Inflammatory macrophage treated with lipopolysaccharide for 1 hour (primary cell): ENCODE measurements around the gene KLHL15.
"Not testable (repeated sequence)": the region's sequence is repeated elsewhere in the genome, so short reads cannot be mapped to it uniquely, and the experiment has no call there.

ENCODE experiments used
- DNase-seq, 2 donors: peaks; one replicate each; pipeline ENCODE4 v3.0.0-alpha.2; 2020 to 2022

KLHL15 gene

DNA sequence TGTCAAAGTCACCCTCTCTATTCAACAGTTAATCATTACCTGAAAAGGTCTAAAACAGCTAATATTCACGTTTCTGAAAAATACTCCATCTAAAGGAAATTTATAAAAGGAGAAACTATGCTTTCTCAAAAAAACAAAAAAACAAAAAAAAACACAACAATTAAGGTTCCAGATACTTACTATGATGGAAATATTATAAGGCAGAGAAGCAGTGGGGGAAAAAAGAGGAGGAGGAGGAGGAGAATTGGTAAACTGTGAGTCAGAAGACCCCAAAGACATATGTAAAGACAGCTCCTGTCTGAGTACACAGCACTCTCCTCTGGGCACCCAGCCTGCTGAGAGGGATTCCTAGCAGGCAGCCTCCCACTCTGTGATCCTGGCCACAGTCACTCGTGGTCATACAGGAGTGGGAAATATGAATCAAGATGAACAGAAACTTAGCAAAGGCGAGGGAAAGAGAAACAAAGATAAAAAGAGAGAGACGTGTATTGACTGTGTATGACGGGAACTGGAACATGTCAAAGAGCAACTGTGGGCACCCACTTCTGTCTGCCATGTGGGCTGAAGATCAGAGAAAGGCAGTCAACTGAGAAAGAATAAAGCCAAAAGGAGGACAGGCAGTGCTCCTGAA is 12.5 kb downstream of the KLHL15 start:
- no peak for DNase-seq

DNA sequence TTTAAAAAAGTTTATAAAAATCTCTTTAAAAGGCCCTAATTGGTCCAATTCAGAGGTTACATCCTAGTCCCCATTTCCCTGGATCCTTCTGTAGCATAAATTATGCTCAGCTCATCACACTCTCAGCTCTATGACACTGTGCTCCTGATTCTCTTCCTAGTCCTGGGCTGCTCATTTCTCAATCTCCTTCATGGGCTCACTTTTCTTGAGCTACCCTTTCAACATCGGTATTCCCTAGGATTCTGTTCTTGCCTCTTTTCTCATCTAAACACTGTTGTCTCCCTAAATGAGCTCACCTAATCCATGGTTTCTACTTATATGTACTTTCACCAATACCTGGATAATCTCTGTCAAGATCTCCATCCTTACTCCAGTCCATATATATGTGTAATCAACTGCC is 14.7 kb downstream of the KLHL15 start:
- DNase-seq = no peak

DNA sequence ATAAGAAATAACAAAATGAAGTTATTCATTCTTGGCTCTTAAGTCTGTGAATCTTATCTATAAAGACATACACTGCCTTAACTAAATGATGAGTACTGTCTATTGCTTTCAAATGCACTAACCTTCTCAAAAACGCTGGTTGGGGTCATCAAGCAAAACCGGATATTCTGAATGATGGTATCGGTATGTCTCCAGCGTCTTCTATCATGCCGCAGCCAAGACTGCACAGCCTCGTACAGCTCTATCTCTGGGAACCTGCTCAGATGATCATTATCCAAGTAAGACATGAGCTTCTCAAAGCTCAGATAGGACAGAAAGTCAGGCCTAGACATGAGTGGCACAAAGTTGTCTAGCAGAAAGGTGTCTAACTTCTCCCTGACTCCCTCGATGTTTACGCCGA is 21.1 kb downstream of the KLHL15 start:
- no peak for DNase-seq

DNA sequence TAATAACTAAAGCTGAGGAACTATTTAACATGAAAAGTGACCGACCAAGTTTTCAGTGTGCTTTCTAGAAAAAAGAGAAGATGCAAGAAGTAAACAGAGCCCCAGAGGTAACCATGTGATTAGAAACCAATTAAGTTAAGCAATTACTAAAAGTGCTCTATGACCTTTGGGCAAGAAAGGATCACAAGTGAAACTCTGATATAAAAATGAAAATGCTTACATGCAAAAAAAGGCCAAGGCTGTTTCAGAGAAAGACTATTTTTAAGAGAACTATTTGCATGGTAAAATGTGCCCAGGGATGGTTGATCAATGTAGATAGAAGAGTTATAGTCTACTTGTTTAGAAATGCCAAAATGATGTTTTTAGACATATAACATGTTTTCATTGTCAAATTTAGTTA is 22.0 kb downstream of the KLHL15 start:
- DNase-seq = no peak

DNA sequence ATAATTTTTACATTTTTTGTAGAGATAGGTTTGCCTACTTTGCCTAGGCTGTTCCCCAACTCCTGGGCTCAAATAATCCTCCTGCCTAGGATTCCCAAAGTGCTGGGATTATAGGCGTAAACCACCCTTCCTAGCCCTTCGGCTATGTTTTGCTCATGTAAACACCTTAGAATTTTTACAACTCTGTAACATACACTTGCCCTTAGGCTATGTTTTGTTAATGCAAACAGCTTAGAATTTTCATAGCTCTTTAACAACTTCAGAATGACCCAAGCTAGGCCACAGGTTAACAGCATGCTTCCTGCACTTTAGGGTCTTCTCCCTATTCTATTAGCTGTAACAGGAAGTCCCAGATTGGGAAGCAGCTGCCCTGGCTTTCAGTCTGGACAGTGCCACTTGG is 24.2 kb downstream of the KLHL15 start:
- no peak for DNase-seq

DNA sequence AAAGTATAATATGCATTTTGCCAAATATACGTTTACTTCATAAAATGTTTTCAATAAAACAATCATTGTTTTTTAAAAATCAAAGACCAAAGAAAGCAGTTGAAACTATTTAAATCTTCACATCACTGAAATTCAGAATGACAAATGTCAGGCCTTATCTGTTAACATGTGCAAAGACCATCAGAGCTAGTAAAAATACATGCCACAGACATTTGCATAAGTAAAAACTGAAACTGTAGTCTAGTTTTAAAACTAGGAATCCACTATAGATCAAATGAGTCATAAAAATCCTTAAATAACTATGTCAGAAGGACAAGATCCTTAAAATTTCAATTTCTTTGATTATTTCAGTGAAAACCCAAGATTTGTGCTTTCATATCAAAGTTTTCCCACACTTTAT is 24.8 kb downstream of the KLHL15 start:
- no peak for DNase-seq

DNA sequence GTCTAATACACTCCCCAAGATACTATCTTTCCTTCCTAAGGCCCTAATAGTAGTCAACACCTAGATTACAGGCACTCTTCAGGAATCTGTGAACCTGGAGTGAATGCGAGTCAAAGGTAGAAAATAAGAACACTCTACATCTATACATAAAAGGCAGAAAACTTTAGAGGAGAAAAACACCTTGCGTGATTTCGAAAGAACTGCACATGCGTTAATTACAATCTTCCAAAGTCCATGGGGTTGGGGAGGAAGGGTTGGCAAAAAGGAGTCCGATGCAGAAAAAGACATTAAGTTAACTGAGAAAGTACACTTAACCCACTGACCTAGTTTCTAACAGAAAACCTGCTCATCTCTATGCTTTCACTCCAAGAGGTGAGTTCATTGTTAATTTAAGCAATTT is 27.3 kb downstream of the KLHL15 start:
- no peak for DNase-seq

DNA sequence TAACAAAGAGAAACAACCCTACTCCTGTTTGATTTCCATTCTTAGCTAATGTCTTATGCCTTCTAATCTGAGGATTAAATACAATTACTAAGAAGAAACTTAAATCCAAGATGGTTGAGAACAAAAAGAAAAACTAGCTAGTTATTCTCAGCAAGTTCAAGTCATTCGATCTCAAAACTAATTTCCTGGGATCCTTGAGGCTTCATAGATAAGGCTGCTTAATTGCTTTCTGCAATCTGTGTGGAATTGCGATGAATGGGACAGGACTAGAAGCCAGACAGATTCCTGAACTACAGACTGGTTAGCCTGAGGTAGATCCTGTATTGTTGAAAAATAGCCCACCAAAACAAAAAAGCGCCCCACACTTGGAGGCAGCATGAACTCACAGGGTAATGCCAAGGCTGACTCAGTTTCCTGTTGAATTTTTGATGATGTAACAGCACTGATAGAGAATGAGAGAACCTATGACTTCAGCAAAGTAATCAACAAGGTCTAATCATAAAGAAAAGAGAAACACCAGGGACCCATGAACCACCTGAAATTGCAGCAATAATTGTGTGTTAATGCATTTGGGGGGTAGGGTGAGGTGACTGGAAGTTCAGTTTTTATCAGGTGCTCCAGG is 33.9 kb downstream of the KLHL15 start:
- DNase-seq = peak; percentile 3 to 15

DNA sequence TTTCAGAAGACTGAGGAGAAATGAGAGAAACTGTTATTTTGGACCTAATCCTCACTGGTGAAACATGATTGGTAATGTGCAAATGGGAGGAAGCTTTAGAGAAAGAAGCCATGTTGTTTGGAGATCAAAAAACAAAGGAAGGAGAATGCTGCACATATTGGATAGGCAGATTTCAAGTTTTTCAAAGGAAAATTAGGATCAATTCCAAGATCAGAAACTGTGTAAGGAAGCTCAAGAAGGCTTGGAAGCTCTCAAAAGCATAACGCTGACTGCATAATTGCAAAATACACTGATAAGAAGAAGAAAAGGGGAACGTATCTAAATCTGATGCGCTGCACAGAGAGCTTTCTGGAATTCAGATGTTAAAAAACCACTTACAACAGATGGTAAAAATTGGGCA is 34.6 kb downstream of the KLHL15 start:
- no peak for DNase-seq

DNA sequence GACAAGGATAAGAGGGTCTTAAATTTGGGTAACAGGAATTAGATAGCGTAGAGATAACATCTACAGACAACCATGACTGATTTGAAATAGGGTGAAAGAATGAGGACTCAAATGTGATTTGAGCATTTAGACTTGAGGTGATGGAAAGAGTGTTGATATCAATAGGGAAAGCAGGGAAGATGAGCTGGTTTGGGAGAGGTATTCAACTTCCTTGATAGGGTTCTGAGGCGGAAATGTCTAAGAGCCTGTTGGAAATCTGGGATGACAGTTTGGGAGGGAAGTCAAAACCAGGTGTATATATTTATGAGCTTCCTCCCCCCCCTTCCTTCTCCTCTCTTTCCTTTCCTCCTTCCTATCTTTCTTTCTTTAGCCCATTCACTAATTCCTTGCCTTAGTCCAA is 36.5 kb downstream of the KLHL15 start:
- DNase-seq = no peak

DNA sequence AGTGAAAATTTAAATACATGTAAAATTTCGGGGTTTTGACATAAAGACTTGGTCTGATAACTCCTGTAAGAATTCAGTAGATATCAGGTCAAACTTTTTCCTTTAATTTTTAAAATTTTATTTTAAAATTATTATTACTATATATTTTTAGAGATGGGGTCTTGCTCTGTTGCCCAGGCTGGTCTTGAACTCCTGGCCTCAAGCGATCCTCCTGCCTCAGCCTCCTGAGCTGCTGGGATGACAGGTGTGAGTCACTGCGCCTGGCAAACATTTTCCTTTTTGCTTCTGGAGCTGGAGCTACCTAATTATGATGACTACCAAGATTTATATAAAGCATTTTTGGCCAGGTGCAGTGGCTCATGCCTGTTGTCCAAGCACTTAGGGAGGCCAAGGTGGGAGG is 37.3 kb downstream of the KLHL15 start:
- no peak for DNase-seq

DNA sequence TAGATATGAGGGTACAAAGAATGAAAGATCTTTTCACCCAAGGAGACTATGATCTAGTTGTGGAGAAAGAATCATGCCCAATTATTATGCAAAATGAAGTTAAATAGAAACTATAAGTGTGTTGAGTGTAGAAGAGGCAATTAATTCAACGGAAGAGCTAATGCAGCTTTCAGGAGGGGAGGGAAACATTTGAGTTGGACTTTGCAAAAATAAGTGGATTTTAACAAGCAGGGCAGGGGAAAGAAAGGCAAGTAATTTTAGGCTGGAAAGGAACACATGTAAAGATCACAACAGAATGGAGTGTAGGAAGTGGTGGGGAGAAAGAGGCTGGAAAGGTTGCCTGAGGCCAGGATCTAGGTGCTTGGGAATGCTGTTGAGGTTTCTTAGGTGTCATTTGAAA is 44.1 kb downstream of the KLHL15 start:
- no peak for DNase-seq

DNA sequence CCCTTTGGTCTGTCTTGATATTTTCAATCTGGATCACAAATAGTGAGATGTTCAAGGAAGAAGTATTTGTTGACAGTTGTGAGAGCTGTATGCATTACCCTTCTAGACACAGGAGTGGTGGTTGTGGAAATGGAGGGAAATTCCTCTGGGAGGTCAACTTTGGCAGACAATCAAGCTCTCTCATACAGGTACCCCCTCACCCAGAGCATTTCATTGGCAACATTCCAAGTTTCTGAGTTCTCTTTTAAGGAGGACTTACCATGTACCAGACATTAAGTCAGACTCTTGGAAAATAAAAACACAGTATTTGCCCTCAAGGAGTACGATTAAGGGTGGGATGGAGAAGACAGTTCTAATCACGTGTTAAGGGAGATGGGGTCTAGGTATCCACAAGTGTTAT is 45.3 kb downstream of the KLHL15 start:
- no peak for DNase-seq

DNA sequence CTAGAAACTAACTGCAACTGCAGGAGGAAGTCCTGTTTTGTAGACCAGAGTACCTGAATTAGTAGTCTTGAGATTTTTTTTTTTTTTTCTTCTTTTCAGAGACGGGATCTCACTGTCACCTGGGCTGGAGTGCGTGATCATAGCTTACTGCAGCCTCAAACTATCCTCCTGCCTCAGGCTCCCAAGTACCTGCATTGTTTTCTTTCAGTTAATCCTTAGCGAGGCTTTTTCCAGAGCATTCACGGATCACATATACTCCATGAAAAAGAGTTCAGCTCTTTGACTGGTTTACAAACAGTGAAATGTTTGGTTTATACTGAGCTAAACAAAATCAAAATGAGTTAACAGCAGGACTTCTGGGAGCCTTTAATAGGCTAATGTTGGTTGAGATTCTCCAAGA is 45.8 kb downstream of the KLHL15 start:
- DNase-seq = no peak

DNA sequence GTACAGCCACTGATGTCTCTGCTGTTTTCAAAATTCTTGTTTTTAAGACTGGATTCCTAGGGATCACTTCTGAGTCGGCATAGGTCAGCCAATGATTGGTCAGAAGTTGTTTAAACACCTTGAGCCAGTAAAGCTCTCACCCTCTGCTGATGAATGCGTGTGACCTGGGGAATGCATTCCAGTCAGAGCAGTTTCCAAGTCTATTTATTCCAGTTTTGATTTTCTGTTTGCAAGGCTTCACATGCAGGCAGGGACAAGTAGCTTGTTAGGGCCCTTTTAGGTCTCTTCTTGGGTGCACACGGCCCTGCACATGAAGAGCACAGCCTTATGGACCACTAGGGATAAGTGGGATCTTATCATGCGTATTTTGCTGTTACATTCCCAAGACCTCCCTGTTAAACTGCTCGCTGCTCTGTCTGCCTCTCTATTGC is 47.0 kb downstream of the KLHL15 start:
- DNase-seq = no peak

DNA sequence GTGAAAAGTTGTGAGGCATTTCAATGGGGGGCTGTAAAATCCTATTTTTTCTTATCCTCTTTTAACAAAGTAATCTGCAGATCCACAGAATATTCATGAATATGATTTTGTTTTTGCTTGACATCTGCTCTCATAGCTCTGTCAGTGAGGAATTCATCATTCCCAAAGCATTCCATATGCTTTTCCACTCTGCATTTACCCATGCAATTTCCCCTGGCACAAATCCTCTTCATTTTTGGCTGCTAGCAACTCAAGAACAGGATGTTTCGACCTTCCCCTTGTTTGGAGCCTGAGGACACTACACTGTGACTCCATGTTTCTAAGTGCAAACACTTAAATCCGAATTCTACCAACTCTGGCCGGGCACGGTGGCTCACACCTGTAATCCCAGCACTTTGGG is 48.5 kb downstream of the KLHL15 start:
- no peak for DNase-seq

DNA sequence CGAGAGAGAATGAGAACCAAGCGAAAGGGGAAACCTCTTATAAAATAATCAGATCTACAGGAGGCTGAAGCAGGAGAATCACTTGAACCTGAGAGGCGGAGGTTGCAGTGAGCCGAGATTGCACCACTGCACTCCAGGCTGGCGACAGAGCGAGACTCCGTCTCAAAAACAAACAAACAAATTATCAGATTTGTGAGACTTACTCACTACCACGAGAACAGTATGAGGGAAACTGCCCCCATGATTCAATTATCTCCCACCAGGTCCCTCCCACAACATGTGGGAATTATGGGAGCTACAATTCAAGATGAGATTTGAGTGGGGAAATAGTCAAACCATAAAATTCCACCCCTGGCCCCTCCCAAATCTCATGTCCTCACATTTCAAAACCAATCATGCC is 61.4 kb downstream of the KLHL15 start:
- not testable (repeated sequence) for DNase-seq

DNA sequence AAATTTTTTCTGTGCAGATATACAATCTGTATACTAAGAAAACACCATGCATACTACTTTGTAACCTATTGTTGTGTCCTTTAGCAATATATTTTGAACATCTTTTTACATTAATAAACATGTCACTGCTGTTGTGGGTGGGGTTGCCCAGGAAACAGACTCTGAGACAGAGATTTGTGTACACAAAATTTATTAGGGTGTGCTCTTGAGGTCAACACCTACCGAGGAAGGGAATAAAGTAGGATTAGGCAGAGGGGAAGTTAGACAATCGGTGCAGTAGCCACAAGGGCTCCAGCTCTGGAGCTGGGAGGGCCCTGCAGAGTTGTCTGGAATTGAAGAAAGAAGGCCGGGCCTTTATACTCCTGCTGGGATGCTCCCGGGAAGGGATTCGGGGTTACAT is 62.8 kb downstream of the KLHL15 start:
- DNase-seq = no peak

DNA sequence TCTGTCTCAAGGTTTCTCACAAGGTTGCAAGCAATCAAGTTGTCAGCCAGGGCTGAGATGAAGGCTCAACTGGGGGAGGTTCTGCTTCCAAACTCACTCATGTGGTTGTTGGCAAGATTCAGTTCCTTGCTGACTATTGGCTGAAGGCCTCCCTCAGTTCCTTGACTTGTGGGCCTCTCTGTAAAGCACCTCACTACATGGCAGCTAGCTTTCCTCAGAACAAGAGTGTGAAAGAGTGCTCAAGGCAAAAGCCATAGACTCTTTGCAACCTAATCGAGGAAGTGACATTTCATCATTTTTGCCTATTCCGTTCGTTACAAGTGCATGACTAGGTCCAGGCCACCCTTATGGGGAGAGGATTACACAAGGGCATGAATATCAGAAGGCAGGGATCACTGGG is 67.2 kb downstream of the KLHL15 start:
- DNase-seq = peak; percentile 48 to 62

DNA sequence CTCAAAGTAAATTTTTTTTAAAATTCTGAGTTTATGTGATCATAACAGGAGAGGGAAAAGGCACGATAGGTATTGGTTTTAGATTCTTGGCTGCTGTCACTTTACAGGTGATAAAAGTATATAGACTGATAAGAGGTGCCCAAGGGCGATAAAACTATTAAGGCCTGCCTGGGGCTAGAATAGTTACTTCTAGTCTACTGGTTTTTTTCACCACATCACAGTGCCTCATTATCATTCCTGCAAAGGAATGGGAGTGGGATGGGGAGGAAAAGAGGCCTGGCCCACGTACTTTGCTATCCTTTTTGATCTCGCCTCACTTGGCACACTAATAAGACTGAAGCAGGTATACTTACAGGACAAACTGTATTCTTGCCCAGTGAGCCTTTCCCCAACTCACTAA is 72.6 kb downstream of the KLHL15 start:
- no peak for DNase-seq

DNA sequence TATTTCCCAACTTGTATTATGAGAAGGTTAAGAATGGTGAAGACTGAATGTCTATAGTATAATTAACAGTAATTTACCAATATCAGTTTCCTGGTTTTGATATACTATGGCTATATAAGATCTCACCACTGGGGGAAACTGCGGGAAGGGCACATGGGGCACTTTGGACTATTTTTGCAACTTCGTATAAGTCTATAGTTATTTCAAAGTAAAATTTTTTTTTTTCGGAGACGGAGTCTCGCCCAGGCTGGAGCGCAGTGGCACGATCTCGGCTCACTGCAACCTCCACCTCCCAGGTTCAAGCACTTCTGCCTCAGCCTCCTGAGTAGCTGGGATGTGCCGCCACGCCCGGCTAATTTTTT is 73.1 kb downstream of the KLHL15 start:
- no peak for DNase-seq

DNA sequence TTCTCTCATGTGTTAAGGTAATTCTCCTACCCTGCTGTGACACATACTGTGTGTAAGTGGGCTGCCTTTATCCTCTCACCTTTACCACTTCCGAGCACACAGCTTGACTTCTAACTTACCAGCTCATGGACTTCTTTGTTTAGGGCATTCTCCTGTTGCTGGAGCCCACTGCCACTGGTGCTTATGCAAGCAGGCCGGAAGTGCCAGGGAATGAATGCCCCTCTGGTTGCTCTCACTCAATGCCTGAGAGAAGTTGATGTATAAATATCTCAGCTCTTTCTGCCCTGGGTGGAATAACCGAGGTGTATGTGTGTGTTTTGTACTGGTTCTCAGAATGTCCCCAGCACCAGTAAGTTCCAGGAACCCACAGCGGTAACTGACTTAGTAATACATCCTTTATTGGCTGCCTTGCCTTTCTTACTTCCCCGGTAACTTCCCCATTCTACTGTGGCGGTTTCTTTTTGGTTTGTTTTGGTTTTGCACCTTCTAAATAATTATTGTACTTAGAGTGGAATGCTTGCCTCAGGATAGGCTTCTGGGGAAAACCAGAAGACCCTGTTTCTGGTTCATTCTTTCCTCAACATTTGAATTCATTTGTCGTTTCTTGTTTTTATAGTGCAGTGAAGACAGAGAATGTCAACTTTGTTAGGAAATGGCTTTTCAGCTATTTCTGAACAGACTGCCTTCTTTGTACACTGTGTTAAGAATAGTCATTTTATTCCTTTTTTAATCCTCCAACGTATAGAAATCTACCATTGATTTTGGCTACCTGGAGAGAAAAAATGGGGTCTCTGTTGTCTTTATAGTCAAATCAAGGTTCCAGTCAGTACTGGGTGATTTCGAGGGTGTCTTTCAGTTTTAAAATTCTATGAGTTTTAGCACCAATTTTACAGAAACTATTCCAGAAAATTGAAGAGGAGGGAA is 73.7 kb downstream of the KLHL15 start:
- DNase-seq = peak; percentile 27 to 38

DNA sequence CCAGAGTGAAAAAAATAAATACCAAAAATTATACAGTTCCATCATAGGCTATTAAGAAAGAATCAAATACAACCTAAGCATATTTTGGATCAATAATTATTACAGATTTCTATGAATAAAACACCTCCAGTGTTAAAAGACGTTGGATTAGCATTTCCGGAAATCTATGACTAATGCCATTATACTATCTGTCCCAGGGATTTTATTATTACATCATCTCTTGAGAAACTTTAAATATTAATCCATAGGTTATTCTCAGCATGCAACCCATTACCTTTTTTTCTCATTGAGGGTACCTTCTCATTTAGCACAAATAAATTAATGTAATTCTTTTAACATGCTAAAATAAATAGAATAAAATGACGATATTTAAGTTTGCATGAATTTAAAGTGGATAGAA is 74.6 kb downstream of the KLHL15 start:
- no peak for DNase-seq

DNA sequence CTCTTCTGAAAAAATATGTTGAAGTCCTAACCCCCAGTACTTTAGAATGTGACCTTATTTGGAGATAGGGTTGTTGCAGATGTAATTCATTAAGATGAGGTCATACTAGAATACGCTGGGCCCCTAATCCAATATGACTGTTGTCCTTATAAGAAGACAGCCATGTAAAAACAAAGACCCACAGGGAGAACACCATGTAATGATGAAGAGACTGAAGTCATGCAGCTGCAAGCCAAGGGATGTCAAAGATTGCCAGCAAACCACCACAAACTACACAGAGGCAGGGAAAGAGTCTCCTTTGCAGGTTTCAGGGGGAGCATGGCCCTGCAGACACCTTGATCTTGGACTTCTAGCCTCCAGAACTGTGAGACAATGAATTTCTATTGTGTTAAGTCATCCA is 81.8 kb downstream of the KLHL15 start:
- DNase-seq = no peak
